HepG2 (cell line): Measurements from ENCODE around the gene LMTK2. TPM values are rescaled to one million over a fixed set of nuclear protein-coding genes. Genes with fewer than 3 reads are reported as not detected.

ENCODE experiments used
- ATAC-seq: fragments of 200-7000 bp; cut with Tn5 transposase; 3 replicates; pipeline ENCODE4 v1.9.1; 2020; ENCODE audit warnings: mild to moderate bottlenecking, moderate library complexity
- BruUV-seq: library from RNA; stranded (reverse); fragments of 400-500 nt; replicated peaks from 2 replicates; lab custom pipeline; 2021; lab: Mats Ljungman, UMichigan
- CTCF ChIA-PET: fragments of 300-600 bp; formaldehyde crosslinking; extraction: SDS; loops from one replicate; lab custom pipeline; 2021; ENCODE audit warnings: low total read pairs, inconsistent platforms, low intra/inter-chr PET ratio; lab: Yijun Ruan, JAX
- POLR2A ChIA-PET: fragments of 350-600 bp; sonication (Branson Sonifier 250); formaldehyde crosslinking; loops from one replicate; lab custom pipeline; 2020; ENCODE audit warnings: antibody characterized with exemption, inconsistent platforms; lab: Yijun Ruan, JAX
- DNase-seq: peaks from one replicate; pipeline ENCODE4 v3.0.0-alpha.2; 2015; ENCODE audit warnings: low spot score
- FAIRE-seq: peaks from 3 replicates; lab custom pipeline; 2011; peaks lifted over from hg19 to GRCh38; lab: Jason Lieb, UNC
- H2AFZ ChIP-seq: one replicate; pipeline ENCODE4 v1.6.1; 2011; ENCODE audit warnings: low read length, inconsistent platforms
- H3K27ac ChIP-seq: fragments of 300-600 bp; 3 replicates; pipeline ENCODE4 v1.8.0; 2011; ENCODE audit warnings: mixed run types, mild to moderate bottlenecking, mixed read lengths, low read length, inconsistent platforms; ENCODE audit not compliant: insufficient read depth; ENCODE audit errors: extremely low read length
- H3K27me3 ChIP-seq, 2 experiments: fragments of 200-600 bp in 1 of 2; 2 replicates in 1 of 2; 3 replicates in 1 of 2; pipeline versions ENCODE4 v1.6.0 to v1.8.0; 2011; ENCODE audit warnings: low read length in 2 of 2, mild to moderate bottlenecking in 2 of 2, moderate library complexity in 2 of 2, inconsistent platforms in 1 of 2; ENCODE audit not compliant: insufficient read depth in 2 of 2, control insufficient read depth in 1 of 2
- H3K36me3 ChIP-seq, 2 experiments: fragments of 200-600 bp in 1 of 2; replicated peaks in 1 of 2; 2 replicates in 1 of 2; 3 replicates in 1 of 2; pipeline versions ENCODE4 v1.5.1 to v1.8.0; 2011; ENCODE audit warnings: low read length in 2 of 2, inconsistent platforms in 1 of 2; ENCODE audit not compliant: insufficient read depth in 2 of 2, control insufficient read depth in 1 of 2
- H3K4me1 ChIP-seq: 2 replicates; pipeline ENCODE4 v1.5.1; 2012; ENCODE audit warnings: low read length, inconsistent platforms; ENCODE audit not compliant: insufficient read depth
- H3K4me2 ChIP-seq: 2 replicates; pipeline ENCODE4 v1.6.0; 2011; ENCODE audit warnings: low read depth, low read length, inconsistent platforms
- H3K4me3 ChIP-seq, 3 experiments: fragments of 200-600 bp in 1 of 3; sonication (generic), shearing (Covaris generic) in 1 of 3; replicated peaks in 1 of 3; 2 replicates each; pipeline ENCODE4 v1.5.1; 2011 to 2016; ENCODE audit warnings: low read length in 3 of 3, inconsistent platforms in 2 of 3, low read depth in 2 of 3, mild to moderate bottlenecking in 2 of 3, control low read depth in 1 of 3, mixed read lengths in 1 of 3; ENCODE audit not compliant: insufficient read depth in 1 of 3
- H3K79me2 ChIP-seq: one replicate; pipeline ENCODE4 v1.6.1; 2011; ENCODE audit warnings: low read length, inconsistent platforms; ENCODE audit not compliant: insufficient read depth
- H3K9ac ChIP-seq: 2 replicates; pipeline ENCODE4 v1.6.0; 2011; ENCODE audit warnings: mild to moderate bottlenecking, low read depth, low read length, inconsistent platforms; ENCODE audit not compliant: insufficient read depth
- H3K9me3 ChIP-seq: 2 replicates; pipeline ENCODE4 v1.5.1; 2012; ENCODE audit warnings: mild to moderate bottlenecking, low read length
- H4K20me1 ChIP-seq: 2 replicates; pipeline ENCODE4 v1.6.0; 2011; ENCODE audit warnings: inconsistent platforms, mild to moderate bottlenecking, low read length, moderate library complexity; ENCODE audit not compliant: insufficient read depth
- FOSL2 ChIP-seq: sonication (generic); formaldehyde crosslinking; IDR thresholded peaks from 2 replicates; pipeline ENCODE4 v1.4.0; 2020; ENCODE audit warnings: missing genetic modification reagents
- GABPA ChIP-seq, 2 experiments: IDR thresholded peaks; 2 replicates each; pipeline ENCODE4 v1.6.1; 2011 to 2016; ENCODE audit warnings: low read depth in 2 of 2, low read length in 1 of 2, missing biosample characterization in 1 of 2, missing genetic modification characterization in 1 of 2
- GLI4 ChIP-seq: sonication (generic); formaldehyde crosslinking; IDR thresholded peaks from 2 replicates; pipeline ENCODE4 v1.5.1; 2020; ENCODE audit warnings: missing genetic modification reagents, mild to moderate bottlenecking, moderate library complexity, borderline replicate concordance
- KDM3A ChIP-seq: IDR thresholded peaks from 2 replicates; pipeline ENCODE4 v1.6.1; 2018; ENCODE audit warnings: low read depth, missing compliant biosample characterization
- RNF219 ChIP-seq: sonication (generic); formaldehyde crosslinking; IDR thresholded peaks from 2 replicates; pipeline ENCODE4 v1.5.0; 2020; ENCODE audit warnings: mild to moderate bottlenecking, missing genetic modification reagents
- ZFY ChIP-seq: sonication (generic); formaldehyde crosslinking; IDR thresholded peaks from 2 replicates; pipeline ENCODE4 v1.4.0; 2020; ENCODE audit warnings: missing genetic modification reagents
- WGBS: methylation state at CpG from one replicate; pipeline ENCODE4 v1.1.6; 2017; ENCODE audit warnings: low lambda C conversion rate; 5-methylcytosine and 5-hydroxymethylcytosine counted together
- in situ Hi-C: cut with HindIII; loops from 2 replicates; pipeline ENCODE4 v1.10.0; 2017; ENCODE audit warnings: low pct_unique_long_range_greater_than_20kb; ENCODE audit not compliant: extremely low pct_ligation_motif_present
- intact Hi-C: fragments of 100-400 bp; cut with micrococcal nuclease; formaldehyde crosslinking; loops from one replicate; pipeline ENCODE4 v1.10.0; 2022; ENCODE audit not compliant: unreplicated experiment
- polyA plus RNA-seq, 8 experiments: library from polyadenylated mRNA; depleted of rRNA in 3 of 8; stranded (reverse) in 7 of 8; unstranded in 1 of 8; fragments of >200 nt; fragmentation: Illumina TruSeq in 4 of 8; extraction: Trizol in 4 of 8; gene quantifications; 2 replicates each; pipeline versions ENCODE4 v1.2.1 to v1.2.3, GENCODE V29; 2011 to 2016; ENCODE audit warnings: low read depth in 4 of 8, missing spikeins in 1 of 8, mixed read lengths in 1 of 8; ENCODE audit not compliant: insufficient read depth in 1 of 8
- total RNA-seq, 5 experiments: library from RNA; depleted of rRNA; stranded (reverse); fragments of >200 nt; fragmentation: Illumina TruSeq; extraction: Trizol; gene quantifications; 2 replicates each; pipeline ENCODE4 v1.2.3, GENCODE V29; 2016; ENCODE audit warnings: low read depth in 1 of 5

Gene LMTK2
- total and polyA plus RNA-seq, 2 of the 13 experiments (the other 11 are each of a cell fraction or from before 2014, with no cell fraction given), result 9.5 to 11.7 TPM

GRCh38 chr7:98248156-98248555 lies 141.5 kb downstream of the LMTK2 start:
- ATAC-seq (no peak), FAIRE-seq (no peak), DNase-seq (no peak)
- no peak overlapping the region for H3K27ac ChIP-seq
- no peaks in the 10 kb centered on the region for H3K9me3 ChIP-seq
- no peak overlapping the region for H2AFZ ChIP-seq
- ChIA-PET POLR2A (no interaction called here), CTCF (no interaction called here)
- no peak for TF ChIP-seq FOSL2
- TF ChIP-seq ZFY (CRISPR knock-in tag), result no peak
- TF ChIP-seq RNF219 (CRISPR knock-in tag), result no peak
- in situ Hi-C loops, result no loop called here
- H3K79me2 ChIP-seq, result peaks cover 8% of the 10 kb centered on the region
- no TSS peak for BruUV-seq
- intact Hi-C loops, result no loop called here
- H4K20me1 ChIP-seq, result no peaks in the 10 kb centered on the region
- H3K9ac ChIP-seq, result no peak overlapping the region
- no peaks in the 10 kb centered on the region for H3K36me3 ChIP-seq
- H3K4me3 ChIP-seq, result no peak overlapping the region
- WGBS, result 93% methylated on average over 11 of the region's 12 CpGs
- no peak overlapping the region for H3K4me2 ChIP-seq
- H3K4me1 ChIP-seq, result peaks cover 13% of the 10 kb centered on the region
- no peaks in the 10 kb centered on the region; a peak in 1 of 5 replicates for H3K27me3 ChIP-seq

- CTCF ChIA-PET, result no interaction called here
Measured at GRCh38 chr7:98249106-98249505, 142.4 kb downstream of the LMTK2 start.

More at GRCh38 chr7:98249106-98249505, 142.4 kb downstream of the LMTK2 start:
- no peak overlapping the region for H3K27ac ChIP-seq
- no peaks in the 10 kb centered on the region for H3K9me3 ChIP-seq
- TF ChIP-seq GABPA (IDR thresholded peaks at IDR 0.05; ENCODE audit: low read depth, low read length) (no peak), GABPA (CRISPR knock-in tag; IDR thresholded peaks at IDR 0.05; ENCODE audit: low read depth) (peak; percentile 65), KDM3A (CRISPR knock-in tag) (no peak), GLI4 (no peak)
- no peaks in the 10 kb centered on the region for H4K20me1 ChIP-seq
- no peak overlapping the region for H2AFZ ChIP-seq
- FAIRE-seq (no peak), DNase-seq (no peak), ATAC-seq (no peak)
- no peak overlapping the region for H3K9ac ChIP-seq
- peaks cover 15% of the 10 kb centered on the region for H3K79me2 ChIP-seq
- H3K4me2 ChIP-seq, result no peak overlapping the region
- H3K27me3 ChIP-seq, result no peaks in the 10 kb centered on the region; a peak in 1 of 5 replicates
- H3K4me3 ChIP-seq, result no peak overlapping the region
- H3K36me3 ChIP-seq, result no peaks in the 10 kb centered on the region
- in situ Hi-C loops (no loop called here), intact Hi-C loops (no loop called here)
- no TSS peak for BruUV-seq
- 92% methylated on average over 6 of the region's 6 CpGs for WGBS
- H3K4me1 ChIP-seq, result peaks cover 19% of the 10 kb centered on the region
- POLR2A ChIA-PET, result no interaction called here
